HepG2 (cell line): ENCODE measurements around the gene SNX15. TPM values are rescaled to one million over a fixed set of nuclear protein-coding genes. Genes with fewer than 3 reads are reported as not detected.

Source experiments
- CENPX ChIP-seq: sonication (generic); formaldehyde crosslinking; IDR thresholded peaks from 2 replicates; pipeline ENCODE4 v1.9.0; 2021; ENCODE audit warnings: mild to moderate bottlenecking, missing genetic modification reagents, moderate library complexity
- E2F1 ChIP-seq: sonication (generic); formaldehyde crosslinking; IDR thresholded peaks from 2 replicates; pipeline ENCODE4 v1.5.0; 2020; ENCODE audit warnings: missing genetic modification reagents
- GFI1 ChIP-seq: sonication (generic); formaldehyde crosslinking; IDR thresholded peaks from 2 replicates; pipeline ENCODE4 v1.5.0; 2020; ENCODE audit warnings: missing genetic modification reagents, mild to moderate bottlenecking, borderline replicate concordance
- LRRFIP1 ChIP-seq: sonication (generic); formaldehyde crosslinking; conservative IDR thresholded peaks from 2 replicates; pipeline ENCODE4 v1.4.0; 2020; ENCODE audit warnings: missing genetic modification reagents
- NR0B2 ChIP-seq: sonication (generic); formaldehyde crosslinking; IDR thresholded peaks from 2 replicates; pipeline ENCODE4 v1.4.0; 2020; ENCODE audit warnings: mild to moderate bottlenecking, missing genetic modification reagents
- NR2F1 ChIP-seq, 2 experiments: fragments of 450-650 bp in 1 of 2; formaldehyde crosslinking in 1 of 2; IDR thresholded peaks; 2 replicates each; pipeline versions ENCODE4 v1.5.0 to v1.6.1; 2016 to 2020; ENCODE audit warnings: mild to moderate bottlenecking in 1 of 2, missing compliant biosample characterization in 1 of 2, missing genetic modification reagents in 1 of 2, moderate library complexity in 1 of 2
- ZFP62 ChIP-seq: sonication (generic); formaldehyde crosslinking; IDR thresholded peaks from 2 replicates; pipeline ENCODE4 v1.4.0; 2020; ENCODE audit warnings: missing genetic modification reagents
- ZNF589 ChIP-seq: sonication (generic); formaldehyde crosslinking; conservative IDR thresholded peaks from 2 replicates; pipeline ENCODE4 v1.8.0; 2022; ENCODE audit warnings: mild to moderate bottlenecking, moderate library complexity, missing genetic modification reagents
- ZNF800 ChIP-seq: sonication (generic); formaldehyde crosslinking; IDR thresholded peaks from 2 replicates; pipeline ENCODE4 v1.4.0; 2020; ENCODE audit warnings: missing genetic modification reagents
- ZSCAN12 ChIP-seq: sonication (generic); formaldehyde crosslinking; IDR thresholded peaks from 2 replicates; pipeline ENCODE4 v1.9.0; 2021; ENCODE audit warnings: mild to moderate bottlenecking, missing genetic modification reagents
- polyA plus RNA-seq, 8 experiments: library from polyadenylated mRNA; depleted of rRNA in 3 of 8; stranded (reverse) in 7 of 8; unstranded in 1 of 8; fragments of >200 nt; fragmentation: Illumina TruSeq in 4 of 8; extraction: Trizol in 4 of 8; gene quantifications; 2 replicates each; pipeline versions ENCODE4 v1.2.1 to v1.2.3, GENCODE V29; 2011 to 2016; ENCODE audit warnings: low read depth in 4 of 8, missing spikeins in 1 of 8, mixed read lengths in 1 of 8; ENCODE audit not compliant: insufficient read depth in 1 of 8
- total RNA-seq, 5 experiments: library from RNA; depleted of rRNA; stranded (reverse); fragments of >200 nt; fragmentation: Illumina TruSeq; extraction: Trizol; gene quantifications; 2 replicates each; pipeline ENCODE4 v1.2.3, GENCODE V29; 2016; ENCODE audit warnings: low read depth in 1 of 5
- TF ChIP-seq, protein P1 (sequence below), 2 experiments: sonication (generic) in 1 of 2; formaldehyde crosslinking in 1 of 2; IDR thresholded peaks; 2 replicates each; pipeline versions ENCODE4 v1.4.0 to v1.6.1; 2016 to 2020; ENCODE audit warnings: borderline replicate concordance in 1 of 2, low read depth in 1 of 2, mild to moderate bottlenecking in 1 of 2, missing genetic modification reagents in 1 of 2
- TF ChIP-seq, protein P2 (sequence below): sonication (generic); formaldehyde crosslinking; IDR thresholded peaks from 2 replicates; pipeline ENCODE4 v1.4.0; 2020; ENCODE audit warnings: mild to moderate bottlenecking, low read depth, missing genetic modification reagents

SNX15 gene
- total and polyA plus RNA-seq, 2 of the 13 experiments (the other 11 are each of a cell fraction or from before 2014, with no cell fraction given) = 19.1 to 22.6 TPM

DNA sequence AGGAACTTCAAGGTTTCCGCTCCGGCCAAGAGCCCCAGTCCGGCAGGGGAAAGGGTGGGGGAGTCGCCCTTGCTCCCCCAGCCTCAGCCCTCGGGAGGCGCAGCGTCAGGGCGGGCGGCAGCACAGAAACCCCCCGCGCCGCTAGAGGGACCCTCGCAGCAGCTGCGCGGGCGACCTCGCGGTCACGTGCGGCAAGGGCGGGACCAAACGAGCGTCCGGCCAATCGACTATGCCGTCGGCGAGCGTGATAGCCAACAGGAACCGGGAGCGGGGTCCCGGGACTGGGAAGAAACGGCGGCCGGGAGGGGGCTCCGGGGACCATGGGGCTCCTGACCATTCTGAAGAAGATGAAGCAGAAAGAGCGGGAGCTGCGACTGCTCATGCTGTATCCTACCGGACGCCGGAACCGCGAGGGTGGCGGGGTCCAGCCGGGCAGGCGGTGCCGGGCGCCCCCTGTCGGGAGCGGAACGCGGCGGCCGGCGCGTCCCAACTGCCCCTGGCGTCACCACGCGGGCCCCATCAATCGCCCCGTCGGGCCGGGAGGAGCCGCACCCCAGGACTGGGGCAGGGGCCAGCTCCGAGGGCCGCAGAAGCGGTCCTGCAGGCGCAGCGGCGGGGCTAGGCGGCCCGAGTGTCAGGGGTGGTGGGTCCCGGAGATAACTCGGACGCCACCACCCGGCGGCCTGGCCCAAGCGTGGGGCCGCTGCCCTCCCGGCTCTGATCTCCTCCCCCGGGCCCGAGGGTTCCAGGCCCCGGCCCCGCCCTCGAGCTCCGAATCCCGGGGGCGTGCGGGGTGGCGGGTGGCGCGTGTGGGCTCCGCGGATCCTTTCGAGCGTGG, 13.1 kb upstream of the SNX15 start, which contains the start of gene ARL2 (continued):
- TF ChIP-seq ZFP62 (CRISPR knock-in tag) = no peak
- TF ChIP-seq GFI1 (CRISPR knock-in tag) = peak; percentile 12; the same call in 1 of the 2 replicates
- TF ChIP-seq ZNF800 (CRISPR knock-in tag) = no peak
- TF ChIP-seq, protein P1, sequence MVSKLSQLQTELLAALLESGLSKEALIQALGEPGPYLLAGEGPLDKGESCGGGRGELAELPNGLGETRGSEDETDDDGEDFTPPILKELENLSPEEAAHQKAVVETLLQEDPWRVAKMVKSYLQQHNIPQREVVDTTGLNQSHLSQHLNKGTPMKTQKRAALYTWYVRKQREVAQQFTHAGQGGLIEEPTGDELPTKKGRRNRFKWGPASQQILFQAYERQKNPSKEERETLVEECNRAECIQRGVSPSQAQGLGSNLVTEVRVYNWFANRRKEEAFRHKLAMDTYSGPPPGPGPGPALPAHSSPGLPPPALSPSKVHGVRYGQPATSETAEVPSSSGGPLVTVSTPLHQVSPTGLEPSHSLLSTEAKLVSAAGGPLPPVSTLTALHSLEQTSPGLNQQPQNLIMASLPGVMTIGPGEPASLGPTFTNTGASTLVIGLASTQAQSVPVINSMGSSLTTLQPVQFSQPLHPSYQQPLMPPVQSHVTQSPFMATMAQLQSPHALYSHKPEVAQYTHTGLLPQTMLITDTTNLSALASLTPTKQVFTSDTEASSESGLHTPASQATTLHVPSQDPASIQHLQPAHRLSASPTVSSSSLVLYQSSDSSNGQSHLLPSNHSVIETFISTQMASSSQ (IDR thresholded peaks at IDR 0.05; ENCODE audit: low read depth) = no peak
- TF ChIP-seq, protein P1 (CRISPR knock-in tag; IDR thresholded peaks at IDR 0.05; ENCODE audit: borderline replicate concordance) = peak; percentile 56
- TF ChIP-seq LRRFIP1 (CRISPR knock-in tag) = no peak
- TF ChIP-seq, protein P2, sequence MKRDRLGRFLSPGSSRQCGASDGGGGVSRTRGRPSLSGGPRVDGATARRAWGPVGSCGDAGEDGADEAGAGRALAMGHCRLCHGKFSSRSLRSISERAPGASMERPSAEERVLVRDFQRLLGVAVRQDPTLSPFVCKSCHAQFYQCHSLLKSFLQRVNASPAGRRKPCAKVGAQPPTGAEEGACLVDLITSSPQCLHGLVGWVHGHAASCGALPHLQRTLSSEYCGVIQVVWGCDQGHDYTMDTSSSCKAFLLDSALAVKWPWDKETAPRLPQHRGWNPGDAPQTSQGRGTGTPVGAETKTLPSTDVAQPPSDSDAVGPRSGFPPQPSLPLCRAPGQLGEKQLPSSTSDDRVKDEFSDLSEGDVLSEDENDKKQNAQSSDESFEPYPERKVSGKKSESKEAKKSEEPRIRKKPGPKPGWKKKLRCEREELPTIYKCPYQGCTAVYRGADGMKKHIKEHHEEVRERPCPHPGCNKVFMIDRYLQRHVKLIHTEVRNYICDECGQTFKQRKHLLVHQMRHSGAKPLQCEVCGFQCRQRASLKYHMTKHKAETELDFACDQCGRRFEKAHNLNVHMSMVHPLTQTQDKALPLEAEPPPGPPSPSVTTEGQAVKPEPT (CRISPR knock-in tag) = peak; percentile 92
- no peak for TF ChIP-seq CENPX (CRISPR knock-in tag)
- TF ChIP-seq ZSCAN12 = no peak
- no peak; the same call in 1 of the 2 replicates for TF ChIP-seq NR0B2 (CRISPR knock-in tag)
- TF ChIP-seq ZNF589 = 0 out of 2 replicates have a peak, but pooled peaks have one; percentile 57
- peak; percentile 73; the same call in 1 of the 2 replicates for TF ChIP-seq E2F1 (CRISPR knock-in tag)
- TF ChIP-seq NR2F1 (CRISPR knock-in tag; IDR thresholded peaks at IDR 0.05) = 0 out of 4 replicates have a peak, but pooled peaks of 1 of the 2 experiments have one; percentile 16
